Stimulated activated effector memory CD8-positive, alpha-beta T cell treated with anti-CD3 and anti-CD28 coated beads, Interleukin-12 subunit alpha, Interleukin-12 subunit beta, amount 100 ng/mL, for 72 hours (primary cell): Measurements from ENCODE around the gene KIF5A.
"Not testable (repeated sequence)": the region's sequence is repeated elsewhere in the genome, so short reads cannot be mapped to it uniquely, and the experiment has no call there.

Experiments used
- ATAC-seq: fragments of 150-1000 bp; cut with Tn5 transposase; 2 replicates; pipeline ENCODE4 v1.10.0; 2021
- DNase-seq, 2 donors: peaks; one replicate each; pipeline ENCODE4 v3.0.0; 2021 to 2022; ENCODE audit warnings: low spot score in 2 of 2
- H3K27ac Mint-ChIP-seq: one replicate; pipeline ENCODE4 v1.8.0; 2022; ENCODE audit warnings: mild to moderate bottlenecking, mixed read lengths
- H3K36me3 Mint-ChIP-seq: one replicate; pipeline ENCODE4 v1.8.0; 2022; ENCODE audit warnings: mild to moderate bottlenecking, mixed read lengths
- H3K4me1 Mint-ChIP-seq: one replicate; pipeline ENCODE4 v1.8.0; 2022; ENCODE audit warnings: mixed read lengths
- H3K4me3 Mint-ChIP-seq: one replicate; pipeline ENCODE4 v1.8.0; 2022; ENCODE audit warnings: mild to moderate bottlenecking, mixed read lengths
- H3K9me3 Mint-ChIP-seq: one replicate; pipeline ENCODE4 v1.8.0; 2022; ENCODE audit warnings: mixed read lengths

Gene KIF5A

GRCh38 chr12:57516617-57517153 is 33.2 kb upstream of the KIF5A start:
- no peaks in the 10 kb centered on the region for H3K9me3 Mint-ChIP-seq
- H3K27ac Mint-ChIP-seq, result peak overlapping the region; percentile 78
- ATAC-seq, result no peak
- no peak for DNase-seq
- H3K4me1 Mint-ChIP-seq, result peaks cover 55% of the 10 kb centered on the region
- peaks cover 100% of the 10 kb centered on the region for H3K36me3 Mint-ChIP-seq
- H3K4me3 Mint-ChIP-seq, result no peak overlapping the region

- peaks cover 100% of the 10 kb centered on the region for H3K36me3 Mint-ChIP-seq
- H3K9me3 Mint-ChIP-seq, result no peaks in the 10 kb centered on the region
Observed at GRCh38 chr12:57517187-57517586, 32.7 kb upstream of the KIF5A start.

GRCh38 chr12:57517718-57518117 is 32.1 kb upstream of the KIF5A start:
- H3K4me1 Mint-ChIP-seq, result peaks cover 54% of the 10 kb centered on the region
- DNase-seq, ATAC-seq, H3K9me3 Mint-ChIP-seq, H3K4me3 Mint-ChIP-seq: not testable (repeated sequence)
- H3K27ac Mint-ChIP-seq, result peak overlapping the region; percentile 78
- peaks cover 98% of the 10 kb centered on the region for H3K36me3 Mint-ChIP-seq

More at GRCh38 chr12:57517187-57517586, 32.7 kb upstream of the KIF5A start:
- H3K4me1 Mint-ChIP-seq, result peaks cover 55% of the 10 kb centered on the region
- DNase-seq, result no peak
- H3K4me3 Mint-ChIP-seq, result no peak overlapping the region
- no peak for ATAC-seq
- peak overlapping the region; percentile 78 for H3K27ac Mint-ChIP-seq

GRCh38 chr12:57518176-57518919 is 31.5 kb upstream of the KIF5A start:
- Mint-ChIP-seq H3K36me3 (peaks cover 97% of the 10 kb centered on the region), H3K4me3 (peak overlapping the region; percentile 93), H3K9me3 (no peaks in the 10 kb centered on the region), H3K27ac (peak overlapping the region; percentile 99), H3K4me1 (peaks cover 57% of the 10 kb centered on the region)
- DNase-seq (no peak), ATAC-seq (no peak)

- no peaks in the 10 kb centered on the region for H3K9me3 Mint-ChIP-seq
- H3K27ac Mint-ChIP-seq, result peak overlapping the region; percentile 99
- peaks cover 97% of the 10 kb centered on the region for H3K36me3 Mint-ChIP-seq
- ATAC-seq (no peak), DNase-seq (no peak)
- H3K4me1 Mint-ChIP-seq, result peaks cover 65% of the 10 kb centered on the region
- H3K4me3 Mint-ChIP-seq, result peak overlapping the region; percentile 93
Observed at GRCh38 chr12:57518920-57519795, 30.7 kb upstream of the KIF5A start.

GRCh38 chr12:57519796-57520052 is 30.1 kb upstream of the KIF5A start:
- DNase-seq, result no peak

GRCh38 chr12:57520053-57520818 is 29.6 kb upstream of the KIF5A start, which contains the start of gene DDIT3:
Gene DDIT3, minus strand, starts transcription at chr12:57520514. Its CDS starts 3,108 bp downstream, at chr12:57517406.
- ATAC-seq, result peak; percentile 82
- DNase-seq, result peak; percentile 97 to 100
- H3K4me1 Mint-ChIP-seq, result peaks cover 76% of the 10 kb centered on the region
- H3K27ac Mint-ChIP-seq, result peak within 1 kb of the TSS; percentile 99
- peaks cover 97% of the 10 kb centered on the region for H3K36me3 Mint-ChIP-seq
- no peaks in the 10 kb centered on the region for H3K9me3 Mint-ChIP-seq
- peak within 1 kb of the TSS; percentile 93 for H3K4me3 Mint-ChIP-seq

More at GRCh38 chr12:57519796-57520052, 30.1 kb upstream of the KIF5A start:
- H3K4me1 Mint-ChIP-seq, result peaks cover 71% of the 10 kb centered on the region
- peak overlapping the region; percentile 93 for H3K4me3 Mint-ChIP-seq
- no peaks in the 10 kb centered on the region for H3K9me3 Mint-ChIP-seq
- H3K36me3 Mint-ChIP-seq, result peaks cover 97% of the 10 kb centered on the region
- peak; percentile 0 for ATAC-seq
- peak overlapping the region; percentile 99 for H3K27ac Mint-ChIP-seq

GRCh38 chr12:57521525-57522010 is 28.3 kb upstream of the KIF5A start:
- peak overlapping the region; percentile 99 for H3K27ac Mint-ChIP-seq
- peak in 1 of 2 donors; percentile 78 for DNase-seq
- no peak for ATAC-seq
- H3K36me3 Mint-ChIP-seq, result peaks cover 97% of the 10 kb centered on the region
- H3K9me3 Mint-ChIP-seq, result no peaks in the 10 kb centered on the region
- H3K4me3 Mint-ChIP-seq, result peak overlapping the region; percentile 93
- peaks cover 85% of the 10 kb centered on the region for H3K4me1 Mint-ChIP-seq

GRCh38 chr12:57522011-57522886 is 27.6 kb upstream of the KIF5A start, which contains the start of gene MBD6:
Gene MBD6, plus strand, starts transcription at chr12:57522824. Its CDS starts 1,480 bp downstream, at chr12:57524304.
- peaks cover 82% of the 10 kb centered on the region for H3K4me1 Mint-ChIP-seq
- peak within 1 kb of the TSS; percentile 93 for H3K4me3 Mint-ChIP-seq
- no peaks in the 10 kb centered on the region for H3K9me3 Mint-ChIP-seq
- peak within 1 kb of the TSS; percentile 99 for H3K27ac Mint-ChIP-seq
- peaks cover 97% of the 10 kb centered on the region for H3K36me3 Mint-ChIP-seq
- ATAC-seq (peak; percentile 72), DNase-seq (peak; percentile 91 to 94)

- DNase-seq (peak in 1 of 2 donors; percentile 71), ATAC-seq (no peak)
- peak overlapping the region; percentile 99 for H3K27ac Mint-ChIP-seq
- H3K36me3 Mint-ChIP-seq, result peaks cover 97% of the 10 kb centered on the region
- no peaks in the 10 kb centered on the region for H3K9me3 Mint-ChIP-seq
- H3K4me3 Mint-ChIP-seq, result peak overlapping the region; percentile 93
- peaks cover 74% of the 10 kb centered on the region for H3K4me1 Mint-ChIP-seq
Observed at GRCh38 chr12:57522887-57523705, 26.7 kb upstream of the KIF5A start.

GRCh38 chr12:57523706-57524614 is 25.9 kb upstream of the KIF5A start:
- DNase-seq (no peak), ATAC-seq (no peak)
- peaks cover 65% of the 10 kb centered on the region for H3K4me1 Mint-ChIP-seq
- peak overlapping the region; percentile 99 for H3K27ac Mint-ChIP-seq
- no peaks in the 10 kb centered on the region for H3K9me3 Mint-ChIP-seq
- H3K4me3 Mint-ChIP-seq, result peak overlapping the region; percentile 93
- H3K36me3 Mint-ChIP-seq, result peaks cover 97% of the 10 kb centered on the region

GRCh38 chr12:57524814-57525614 is 24.8 kb upstream of the KIF5A start:
- no peak for ATAC-seq
- H3K4me3 Mint-ChIP-seq, result peak overlapping the region; percentile 93
- no peaks in the 10 kb centered on the region for H3K9me3 Mint-ChIP-seq
- peaks cover 97% of the 10 kb centered on the region for H3K36me3 Mint-ChIP-seq
- H3K27ac Mint-ChIP-seq, result peak overlapping the region; percentile 99
- H3K4me1 Mint-ChIP-seq, result peaks cover 60% of the 10 kb centered on the region
- DNase-seq, result no peak
